Activated T-cell treated with anti-CD3 and anti-CD28 coated beads, Interleukin-2, amount 50 U/mL, for 48 hours (primary cell): ENCODE data around the gene KCNN2.
A peak's percentile ranks its signal among the peaks of the same experiment; 100 is the strongest.

ENCODE experiments used
- DNase-seq, 2 experiments: peaks; one replicate each; pipeline ENCODE4 v3.0.0-alpha.2; 2020

The KCNN2 gene

DNA sequence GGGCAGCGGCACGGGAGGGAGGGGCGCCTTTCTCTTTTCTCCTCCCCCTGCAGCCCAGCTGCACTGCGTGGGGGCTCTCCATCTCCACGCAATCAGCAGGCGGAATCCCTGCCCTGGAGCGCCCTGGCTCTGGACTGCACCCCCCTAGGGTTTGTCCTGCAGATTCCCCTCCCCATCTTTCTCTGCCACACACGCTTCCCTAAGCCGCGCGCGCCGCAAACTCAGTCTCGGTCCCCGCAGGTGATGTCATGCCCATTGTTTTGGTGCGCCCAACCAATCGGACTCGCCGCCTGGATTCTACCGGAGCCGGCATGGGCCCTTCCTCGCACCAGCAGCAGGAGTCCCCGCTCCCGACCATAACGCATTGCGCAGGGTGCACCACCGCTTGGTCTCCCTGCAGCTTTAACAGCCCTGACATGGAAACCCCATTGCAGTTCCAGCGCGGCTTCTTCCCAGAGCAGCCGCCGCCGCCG lies at the start of gene KCNN2:
KCNN2 (plus strand) TSS at position 347 of the 473 bp plus-strand sequence; CDS start at position 417, 70 bp downstream.
- peak in 1 of 2 experiments; percentile 22 for DNase-seq

GRCh38 chr5:114312658-114313057 lies 49.2 kb upstream of the KCNN2 start:
- DNase-seq: no peak

- DNase-seq: no peak
Measured at GRCh38 chr5:114314061-114314460, 47.8 kb upstream of the KCNN2 start.

GRCh38 chr5:114316167-114316566 lies 45.7 kb upstream of the KCNN2 start:
- DNase-seq: no peak

- no peak for DNase-seq
Measured at GRCh38 chr5:114317751-114318150, 44.1 kb upstream of the KCNN2 start.

GRCh38 chr5:114319236-114319635 lies 42.6 kb upstream of the KCNN2 start:
- no peak for DNase-seq

DNA sequence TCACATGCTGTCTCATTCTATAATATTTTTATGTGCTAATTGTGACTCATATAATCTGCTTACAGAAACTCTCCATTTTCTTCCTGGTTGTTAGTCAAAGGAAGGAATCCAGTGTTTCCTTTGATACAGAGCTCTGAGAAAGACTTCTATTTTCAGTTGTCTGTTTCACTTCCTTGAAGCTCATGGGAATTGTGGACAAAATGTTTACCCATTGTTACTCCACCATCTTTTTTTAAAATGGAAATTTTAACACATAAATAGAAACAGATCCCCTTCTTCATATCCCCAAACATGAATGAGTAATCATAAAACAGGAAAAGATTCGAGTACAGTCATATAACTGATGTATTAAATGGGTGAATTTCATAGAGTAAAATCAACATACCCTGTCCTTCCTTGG lies 42.0 kb upstream of the KCNN2 start:
- DNase-seq: no peak

GRCh38 chr5:114324282-114324681 lies 37.6 kb upstream of the KCNN2 start:
- DNase-seq: no peak

GRCh38 chr5:114325541-114325940 lies 36.3 kb upstream of the KCNN2 start:
- no peak for DNase-seq

DNA sequence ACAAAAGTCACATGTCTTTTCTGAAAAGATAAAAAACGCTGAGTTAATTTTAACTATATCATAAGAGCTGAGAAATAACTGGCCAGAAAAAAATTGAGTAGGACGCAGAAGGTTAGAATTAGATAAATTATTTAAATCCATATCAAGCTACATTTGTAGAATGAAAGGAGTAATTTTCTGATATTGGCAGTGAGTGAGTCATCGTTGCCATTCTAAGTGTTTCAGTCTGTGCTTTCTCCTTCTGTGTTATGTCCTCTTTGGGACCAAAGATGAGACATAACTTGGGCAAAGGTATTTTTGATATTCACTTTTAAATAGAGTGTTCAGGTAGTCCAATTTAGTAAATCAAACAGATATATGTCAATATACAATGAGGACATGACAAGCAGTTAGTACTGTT lies 34.4 kb upstream of the KCNN2 start:
- no peak for DNase-seq

GRCh38 chr5:114327987-114328386 lies 33.9 kb upstream of the KCNN2 start:
- no peak for DNase-seq

DNA sequence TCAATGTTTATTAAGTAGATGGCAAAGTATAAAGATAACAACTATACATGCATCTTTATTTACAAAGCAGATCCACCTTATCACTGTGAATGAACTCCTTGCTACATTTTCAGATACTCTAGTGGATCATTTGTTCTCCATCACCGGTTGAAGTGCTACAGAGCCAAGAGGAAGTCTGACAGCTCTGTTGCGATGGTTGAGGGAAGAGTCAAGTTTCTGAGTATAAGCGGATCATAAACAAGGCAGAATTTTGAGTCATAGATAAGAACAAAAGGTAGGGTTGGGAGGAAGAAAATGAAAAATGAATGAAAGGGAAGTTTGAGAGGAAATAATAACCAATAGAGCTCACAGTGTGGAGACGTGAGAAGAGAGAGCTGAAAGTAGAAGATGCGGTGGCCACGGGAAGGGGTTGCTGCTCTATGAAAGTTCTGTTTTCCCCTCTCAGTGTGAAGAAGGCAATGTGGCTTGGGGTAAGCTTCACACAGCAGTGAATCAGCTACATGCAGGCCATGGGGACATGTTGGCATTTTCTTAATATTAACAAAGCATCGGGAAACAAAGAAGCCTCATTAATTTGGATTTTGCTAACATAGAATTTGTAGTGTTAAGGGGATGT lies 30.8 kb upstream of the KCNN2 start:
- no peak for DNase-seq

- no peak for DNase-seq
Measured at GRCh38 chr5:114332493-114332892, 29.4 kb upstream of the KCNN2 start.

GRCh38 chr5:114332925-114333324 lies 28.9 kb upstream of the KCNN2 start:
- no peak for DNase-seq

DNA sequence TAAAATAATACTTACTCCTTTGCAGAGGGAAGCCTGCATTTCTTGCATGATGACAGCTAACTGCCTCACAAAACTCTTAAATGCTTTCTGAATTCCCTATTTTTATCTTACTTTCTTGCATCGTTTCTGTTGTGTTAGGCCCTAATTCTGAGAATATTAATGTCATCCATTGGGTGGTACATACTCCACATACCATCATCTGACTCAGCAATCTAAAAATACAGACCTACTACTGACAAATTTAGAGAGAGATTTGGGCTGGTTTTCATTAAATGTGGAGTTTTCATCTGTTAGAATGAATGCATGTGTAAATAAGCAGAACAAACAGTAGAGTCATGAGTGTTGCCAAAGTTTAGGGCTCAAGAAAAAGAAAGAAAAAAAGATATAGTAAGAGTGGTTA lies 26.5 kb upstream of the KCNN2 start:
- DNase-seq: no peak

DNA sequence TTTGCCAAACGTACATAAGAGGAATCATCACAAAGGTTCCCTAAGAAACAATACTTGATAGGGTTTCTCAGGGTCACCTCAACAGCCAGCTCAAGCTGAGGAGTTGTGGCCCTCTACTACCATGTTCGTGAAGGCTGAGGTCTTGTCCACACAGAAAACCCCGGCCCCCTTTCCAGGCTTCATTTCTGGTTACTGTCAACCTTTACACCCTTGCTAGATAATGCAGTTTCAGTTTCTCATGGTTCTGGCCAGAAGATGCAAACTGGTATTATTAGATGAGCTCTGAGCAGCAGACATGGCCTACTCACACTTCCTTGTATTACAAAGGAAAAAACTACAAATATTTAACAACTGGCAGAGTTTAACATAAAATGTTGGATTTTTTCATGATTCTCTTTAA lies 22.8 kb upstream of the KCNN2 start:
- DNase-seq: no peak

DNA sequence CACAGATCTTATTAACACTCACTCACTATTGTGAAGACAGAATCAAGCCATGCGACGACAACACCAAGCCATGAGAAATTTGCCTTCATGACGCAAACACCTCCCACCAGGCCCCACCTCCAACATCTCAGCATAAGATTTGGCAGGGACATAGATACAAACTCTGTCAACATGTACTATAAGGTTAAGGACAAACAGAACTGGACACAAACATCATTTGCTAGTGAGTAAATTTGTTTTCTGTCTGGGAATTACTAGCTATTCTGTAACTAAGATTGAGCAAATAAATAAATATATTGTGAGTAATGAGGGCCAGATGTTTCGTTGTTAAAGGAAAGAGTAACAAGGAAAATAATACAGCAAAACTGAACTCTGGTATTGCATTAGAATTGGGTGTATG lies 15.7 kb upstream of the KCNN2 start:
- no peak for DNase-seq

DNA sequence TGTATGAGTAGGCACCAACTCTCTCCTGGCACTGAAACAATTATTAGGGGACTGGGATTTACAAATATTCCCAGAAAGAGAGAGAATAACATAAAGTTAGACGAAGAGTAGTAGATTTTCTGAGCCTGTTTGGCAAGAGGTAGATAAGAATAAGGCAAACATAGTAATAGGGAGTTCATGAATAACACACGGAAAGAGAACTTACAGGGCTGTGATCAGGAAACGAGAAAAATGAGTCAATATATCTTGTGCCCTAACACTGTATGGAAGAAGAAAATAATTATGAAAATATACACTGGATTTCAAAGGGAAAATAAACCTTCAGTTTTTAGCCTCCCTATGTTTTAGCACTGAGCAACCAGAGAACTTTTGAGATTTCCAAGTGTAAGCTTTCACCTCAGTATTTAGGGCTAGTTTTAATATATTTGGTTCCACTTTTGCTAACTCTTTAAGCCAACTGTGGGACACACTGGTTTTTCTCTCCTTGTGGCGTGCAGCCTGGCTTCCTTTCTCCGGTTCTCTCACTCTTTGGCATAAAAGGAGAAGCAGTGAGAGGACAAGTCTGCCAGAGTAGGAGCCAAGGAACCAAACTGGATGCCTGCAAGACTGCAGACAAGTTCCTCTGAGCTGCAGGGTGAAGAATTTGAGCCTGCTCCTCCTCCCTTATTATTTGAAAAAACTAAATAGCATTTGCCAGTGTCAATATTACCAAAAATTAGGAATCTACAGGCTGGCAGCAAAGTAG lies 6.6 kb upstream of the KCNN2 start:
- DNase-seq: no peak

GRCh38 chr5:114358329-114358728 lies 3.5 kb upstream of the KCNN2 start:
- DNase-seq: no peak

DNA sequence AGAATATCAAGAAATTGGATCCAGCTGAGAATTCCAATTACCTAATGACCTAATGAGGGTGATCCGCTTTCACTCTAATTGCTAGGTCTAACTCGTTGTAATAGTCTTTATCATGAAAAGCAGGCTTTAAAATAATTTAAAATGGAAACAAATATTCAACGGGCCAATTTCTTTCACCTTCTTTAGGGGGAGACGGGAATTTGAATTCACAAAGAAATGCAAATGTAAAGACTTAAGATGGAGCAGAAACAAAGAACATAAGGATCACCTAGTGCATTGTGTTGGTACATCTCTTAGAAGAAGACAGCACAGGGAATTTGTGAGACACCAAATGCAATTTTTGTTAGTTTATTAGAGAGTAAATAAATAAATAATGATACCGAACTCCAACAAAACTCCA lies 1.5 kb upstream of the KCNN2 start:
- no peak for DNase-seq

- DNase-seq: peak; percentile 17 to 21
Measured at GRCh38 chr5:114360816-114361723, 800 bp upstream of the KCNN2 start.

GRCh38 chr5:114362197-114362976 lies 517 bp downstream of the KCNN2 start:
- DNase-seq: peak; percentile 16 to 26
